Mesenchymal stem cell (in vitro differentiated cells and primary cell): Measurements from ENCODE around the gene TOM1L2.
"Not testable (repeated sequence)": the region's sequence is repeated elsewhere in the genome, so short reads cannot be mapped to it uniquely, and the experiment has no call there.

Source experiments
- DNase-seq: peaks from one replicate; pipeline ENCODE4 v3.0.0-alpha.2; 2013
- H2AFZ ChIP-seq: one replicate; pipeline ENCODE4 v1.6.1; 2013; ENCODE audit warnings: low read depth, mild to moderate bottlenecking, control low read depth, inconsistent platforms, low read length, moderate library complexity
- H2AK5ac ChIP-seq: 2 replicates; pipeline ENCODE4 v1.6.1; 2013; ENCODE audit warnings: low read length, moderate library complexity, mild to moderate bottlenecking, inconsistent platforms; ENCODE audit not compliant: severe bottlenecking
- H2BK120ac ChIP-seq: one replicate; pipeline ENCODE4 v1.6.1; 2013; ENCODE audit warnings: low read depth, mild to moderate bottlenecking, inconsistent platforms, low read length, moderate library complexity
- H2BK12ac ChIP-seq, 2 experiments: one replicate each; pipeline ENCODE4 v1.6.1; 2013; ENCODE audit warnings: inconsistent platforms in 2 of 2, low read length in 2 of 2, mild to moderate bottlenecking in 2 of 2, moderate library complexity in 2 of 2, control low read depth in 1 of 2
- H2BK15ac ChIP-seq: one replicate; pipeline ENCODE4 v1.6.1; 2013; ENCODE audit warnings: mild to moderate bottlenecking, low read depth, inconsistent platforms; ENCODE audit not compliant: poor library complexity, severe bottlenecking
- H2BK5ac ChIP-seq: 2 replicates; pipeline ENCODE4 v1.6.1; 2013; ENCODE audit warnings: low read depth, mild to moderate bottlenecking, low read length, control low read depth, inconsistent platforms; ENCODE audit not compliant: poor library complexity, severe bottlenecking
- H3K14ac ChIP-seq, 2 experiments: one replicate each; pipeline ENCODE4 v1.6.1; 2013; ENCODE audit warnings: inconsistent platforms in 2 of 2, low read length in 2 of 2, control low read depth in 1 of 2, mild to moderate bottlenecking in 1 of 2, moderate library complexity in 1 of 2
- H3K18ac ChIP-seq, 2 experiments: one replicate each; pipeline ENCODE4 v1.6.1; 2013; ENCODE audit warnings: inconsistent platforms in 2 of 2, low read length in 2 of 2, control low read depth in 1 of 2, low read depth in 1 of 2, mild to moderate bottlenecking in 1 of 2
- H3K23ac ChIP-seq, 2 experiments: one replicate each; pipeline ENCODE4 v1.6.1; 2013; ENCODE audit warnings: inconsistent platforms in 2 of 2, low read length in 2 of 2, mild to moderate bottlenecking in 2 of 2, moderate library complexity in 2 of 2, control low read depth in 1 of 2
- H3K27ac ChIP-seq: 2 replicates; pipeline ENCODE4 v1.5.1; 2013; ENCODE audit warnings: mild to moderate bottlenecking, moderate library complexity, low read length, control low read depth, inconsistent platforms; ENCODE audit not compliant: poor library complexity, severe bottlenecking
- H3K27me3 ChIP-seq, 2 experiments: 2 replicates each; pipeline versions ENCODE4 v1.6.1 to v1.7.0; 2013; ENCODE audit warnings: low read length in 2 of 2, mild to moderate bottlenecking in 2 of 2, moderate library complexity in 2 of 2, control low read depth in 1 of 2, inconsistent platforms in 1 of 2; ENCODE audit not compliant: control insufficient read depth in 1 of 2, insufficient read depth in 1 of 2
- H3K36me3 ChIP-seq, 2 experiments: 2 replicates each; pipeline versions ENCODE4 v1.6.1 to v1.7.0; 2013; ENCODE audit warnings: low read length in 2 of 2, control low read depth in 1 of 2, inconsistent platforms in 1 of 2, low read depth in 1 of 2, mild to moderate bottlenecking in 1 of 2; ENCODE audit not compliant: insufficient read depth in 2 of 2, control insufficient read depth in 1 of 2
- H3K4ac ChIP-seq, 2 experiments: one replicate each; pipeline ENCODE4 v1.6.1; 2013; ENCODE audit warnings: inconsistent platforms in 2 of 2, low read length in 2 of 2, mild to moderate bottlenecking in 2 of 2, moderate library complexity in 2 of 2, control low read depth in 1 of 2, low read depth in 1 of 2
- H3K4me1 ChIP-seq: 2 replicates; pipeline ENCODE4 v1.6.1; 2013; ENCODE audit warnings: low read depth, low read length, control low read depth; ENCODE audit not compliant: control insufficient read depth, insufficient read depth
- H3K4me2 ChIP-seq: 2 replicates; pipeline ENCODE4 v1.6.1; 2013; ENCODE audit warnings: low read length, mild to moderate bottlenecking, inconsistent platforms; ENCODE audit not compliant: poor library complexity, severe bottlenecking
- H3K4me3 ChIP-seq, 2 experiments: 2 replicates each; pipeline versions ENCODE4 v1.5.1 to v1.7.0; 2013; ENCODE audit warnings: low read length in 2 of 2, mild to moderate bottlenecking in 2 of 2, control low read depth in 1 of 2, low read depth in 1 of 2; ENCODE audit not compliant: insufficient read depth in 1 of 2
- H3K79me1 ChIP-seq: replicated peaks from 2 replicates; pipeline ENCODE4 v1.6.1; 2013; ENCODE audit warnings: mild to moderate bottlenecking, control low read depth, low read length, inconsistent platforms; ENCODE audit not compliant: poor library complexity, severe bottlenecking
- H3K9ac ChIP-seq: 2 replicates; pipeline ENCODE4 v1.7.0; 2013; ENCODE audit warnings: mild to moderate bottlenecking, low read length, moderate library complexity
- H3K9me3 ChIP-seq: 2 replicates; pipeline ENCODE4 v1.7.0; 2013; ENCODE audit warnings: mild to moderate bottlenecking, low read length; ENCODE audit not compliant: control insufficient read depth
- H4K8ac ChIP-seq: one replicate; pipeline ENCODE4 v1.6.1; 2013; ENCODE audit warnings: inconsistent platforms, mild to moderate bottlenecking, low read length, moderate library complexity
- H4K91ac ChIP-seq: one replicate; pipeline ENCODE4 v1.6.1; 2013; ENCODE audit warnings: mild to moderate bottlenecking, low read length, inconsistent platforms
- whole genome bisulfite sequencing: methylation state at CpG from one replicate; pipeline ENCODE4 v1.1.7; 2013; ENCODE audit warnings: mixed read lengths; 5-methylcytosine and 5-hydroxymethylcytosine counted together

The TOM1L2 gene

DNA sequence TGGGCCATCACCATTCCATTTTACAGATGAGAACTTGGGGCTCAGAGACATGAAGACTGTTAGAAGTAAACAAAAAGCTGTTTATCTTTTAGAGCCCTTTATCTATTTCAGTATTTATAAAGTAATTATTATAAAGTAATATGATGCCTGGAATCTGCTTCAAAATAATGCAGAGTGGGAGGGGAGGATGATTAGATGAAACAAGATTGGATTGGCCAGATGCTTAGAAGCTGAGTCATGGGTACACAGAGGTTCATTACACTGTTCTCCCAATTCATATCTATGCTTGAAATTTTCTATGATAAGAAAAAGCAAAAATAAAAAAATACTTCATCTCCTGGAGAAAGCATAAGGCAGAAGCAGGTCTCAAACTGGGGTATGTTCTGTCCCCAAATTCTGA is 29.4 kb downstream of the TOM1L2 start:
- H3K9ac ChIP-seq = no peak overlapping the region
- peaks cover 25% of the 10 kb centered on the region for H3K79me1 ChIP-seq
- no peak overlapping the region for H2AK5ac ChIP-seq
- no peak overlapping the region for H3K14ac ChIP-seq
- no peak overlapping the region for H3K27ac ChIP-seq
- H2AFZ ChIP-seq = no peak overlapping the region
- no peak for DNase-seq
- H2BK15ac ChIP-seq = no peak overlapping the region
- no peak overlapping the region for H2BK12ac ChIP-seq
- no peaks in the 10 kb centered on the region for H3K36me3 ChIP-seq
- peak overlapping the region in 1 of 2 experiments; percentile 23 for H3K4me3 ChIP-seq
- H3K18ac ChIP-seq = no peak overlapping the region
- no peak overlapping the region for H4K91ac ChIP-seq
- no peak overlapping the region for H3K4me2 ChIP-seq
- H3K23ac ChIP-seq = no peak overlapping the region
- H4K8ac ChIP-seq = no peak overlapping the region
- no peaks in the 10 kb centered on the region for H3K27me3 ChIP-seq
- peaks cover 24% of the 10 kb centered on the region for H3K4me1 ChIP-seq
- no peak overlapping the region for H2BK5ac ChIP-seq
- no peak overlapping the region for H3K4ac ChIP-seq
- H2BK120ac ChIP-seq = no peak overlapping the region
- no peaks in the 10 kb centered on the region for H3K9me3 ChIP-seq

DNA sequence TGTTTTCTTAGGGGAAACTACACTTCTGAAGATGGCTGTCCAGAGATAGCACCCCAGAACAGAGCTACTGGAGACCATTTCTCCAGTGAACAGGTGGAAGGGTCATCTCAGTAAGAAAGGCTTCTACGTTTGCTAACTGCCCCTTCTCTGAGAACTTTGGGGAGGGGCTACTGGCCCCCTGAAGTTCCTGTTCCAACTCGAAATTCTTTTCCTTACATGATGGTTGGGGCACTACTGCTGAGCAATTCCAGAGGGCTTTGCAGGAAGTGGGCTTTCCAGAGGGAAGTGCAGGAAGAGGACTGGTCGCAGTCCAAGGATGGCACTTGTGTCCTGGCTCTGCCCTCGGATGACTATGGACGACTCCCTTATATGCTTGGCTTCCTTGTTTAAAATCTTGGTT is 31.2 kb downstream of the TOM1L2 start:
- H3K4me3 ChIP-seq = no peak overlapping the region
- WGBS = 50% methylated on average over 4 of the region's 5 CpGs
- no peak for DNase-seq
- H4K91ac ChIP-seq = no peak overlapping the region
- no peak overlapping the region for H3K18ac ChIP-seq
- no peak overlapping the region for H2BK15ac ChIP-seq
- peaks cover 33% of the 10 kb centered on the region for H3K4me1 ChIP-seq
- no peak overlapping the region for H2BK12ac ChIP-seq
- H3K23ac ChIP-seq = no peak overlapping the region
- peak overlapping the region; percentile 69 for H3K27ac ChIP-seq
- no peak overlapping the region for H3K9ac ChIP-seq
- no peaks in the 10 kb centered on the region for H3K27me3 ChIP-seq
- peak overlapping the region in 1 of 2 experiments; percentile 4 for H3K4ac ChIP-seq
- H3K36me3 ChIP-seq = no peaks in the 10 kb centered on the region
- H3K14ac ChIP-seq = no peak overlapping the region
- peaks cover 27% of the 10 kb centered on the region for H3K79me1 ChIP-seq
- H4K8ac ChIP-seq = no peak overlapping the region
- H2BK5ac ChIP-seq = no peak overlapping the region
- H2BK120ac ChIP-seq = no peak overlapping the region
- H3K9me3 ChIP-seq = no peaks in the 10 kb centered on the region
- H3K4me2 ChIP-seq = no peak overlapping the region
- peak overlapping the region; percentile 81 for H2AK5ac ChIP-seq
- no peak overlapping the region for H2AFZ ChIP-seq

DNA sequence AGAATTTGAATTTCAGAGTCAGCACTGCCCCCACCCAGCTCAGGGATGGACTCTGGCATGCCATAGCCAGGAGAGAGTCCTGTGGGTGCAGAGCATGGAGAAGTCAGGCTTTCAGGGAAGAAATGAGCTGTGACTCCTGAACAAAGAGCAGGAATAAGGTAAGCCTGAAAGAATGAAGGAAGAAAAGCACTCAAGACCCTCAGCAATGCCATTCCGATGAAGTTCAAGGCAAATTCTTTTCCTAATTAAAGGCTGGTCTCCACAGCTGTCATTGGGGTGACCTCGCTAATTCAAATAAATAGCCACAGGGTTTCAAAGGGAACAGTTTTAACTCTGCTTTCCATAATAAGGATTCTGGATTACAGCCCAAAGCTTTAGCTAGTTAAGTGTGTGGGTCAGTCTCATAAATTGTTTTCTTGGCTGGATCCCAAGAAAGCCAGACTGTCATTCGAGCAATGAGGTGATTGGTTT is 31.7 kb downstream of the TOM1L2 start:
- no peak overlapping the region for H2AFZ ChIP-seq
- H3K27ac ChIP-seq = peak overlapping the region; percentile 69
- no peak overlapping the region for H2BK120ac ChIP-seq
- no peak overlapping the region for H2BK15ac ChIP-seq
- H3K4me3 ChIP-seq = no peak overlapping the region
- H3K23ac ChIP-seq = no peak overlapping the region
- peak overlapping the region in 1 of 2 experiments; percentile 72 for H2BK12ac ChIP-seq
- H3K14ac ChIP-seq = no peak overlapping the region
- no peaks in the 10 kb centered on the region for H3K36me3 ChIP-seq
- no peak overlapping the region for H2BK5ac ChIP-seq
- peak overlapping the region in 1 of 2 experiments; percentile 44 for H3K4ac ChIP-seq
- 30% methylated on average over 2 of the region's 3 CpGs for WGBS
- H3K18ac ChIP-seq = no peak overlapping the region
- peaks cover 37% of the 10 kb centered on the region for H3K4me1 ChIP-seq
- H3K4me2 ChIP-seq = no peak overlapping the region
- peak overlapping the region; percentile 55 for H2AK5ac ChIP-seq
- DNase-seq = peak; percentile 48
- no peak overlapping the region for H4K8ac ChIP-seq
- H4K91ac ChIP-seq = no peak overlapping the region
- H3K79me1 ChIP-seq = peaks cover 27% of the 10 kb centered on the region
- H3K27me3 ChIP-seq = no peaks in the 10 kb centered on the region
- no peaks in the 10 kb centered on the region for H3K9me3 ChIP-seq
- no peak overlapping the region for H3K9ac ChIP-seq

DNA sequence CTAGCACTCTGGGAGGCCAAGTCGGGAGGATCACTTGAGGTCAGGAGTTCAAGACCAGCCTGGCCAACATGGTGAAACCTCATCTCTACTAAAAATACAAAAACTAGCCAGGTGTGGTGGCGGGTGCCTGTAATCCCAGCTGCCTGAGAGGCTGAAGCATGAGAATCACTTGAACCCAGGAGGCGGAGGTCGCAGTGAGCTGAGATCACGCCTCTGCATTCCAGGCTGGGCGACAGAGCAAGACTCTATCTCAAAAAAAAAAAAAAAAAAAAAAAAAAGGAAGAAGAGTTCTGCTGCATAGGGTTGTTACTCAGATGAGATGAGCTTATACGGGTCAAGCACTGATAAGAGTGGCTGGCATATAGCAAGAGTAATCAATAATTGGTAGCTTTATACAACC is 32.3 kb downstream of the TOM1L2 start:
- not testable (repeated sequence) for H3K36me3 ChIP-seq, H2BK5ac ChIP-seq, H3K23ac ChIP-seq, H3K18ac ChIP-seq, H4K8ac ChIP-seq, H4K91ac ChIP-seq, H2BK120ac ChIP-seq, H3K9ac ChIP-seq, H3K14ac ChIP-seq, H3K9me3 ChIP-seq, H3K4me3 ChIP-seq, H3K4ac ChIP-seq, H2BK12ac ChIP-seq, H2BK15ac ChIP-seq, DNase-seq, H3K4me2 ChIP-seq, H2AFZ ChIP-seq, H3K27me3 ChIP-seq, H2AK5ac ChIP-seq
- peaks cover 27% of the 10 kb centered on the region for H3K79me1 ChIP-seq
- peak overlapping the region; percentile 69 for H3K27ac ChIP-seq
- WGBS = 98% methylated on average over 4 of the region's 7 CpGs
- peaks cover 39% of the 10 kb centered on the region for H3K4me1 ChIP-seq
